Measurements from ENCODE around the gene ATP6AP2. TPM values are rescaled to one million over a fixed set of nuclear protein-coding genes. Genes with fewer than 3 reads are reported as not detected.

The ATP6AP2 gene
- total RNA-seq, 1 experiment from 2014 or later: 67.5 TPM

DNA sequence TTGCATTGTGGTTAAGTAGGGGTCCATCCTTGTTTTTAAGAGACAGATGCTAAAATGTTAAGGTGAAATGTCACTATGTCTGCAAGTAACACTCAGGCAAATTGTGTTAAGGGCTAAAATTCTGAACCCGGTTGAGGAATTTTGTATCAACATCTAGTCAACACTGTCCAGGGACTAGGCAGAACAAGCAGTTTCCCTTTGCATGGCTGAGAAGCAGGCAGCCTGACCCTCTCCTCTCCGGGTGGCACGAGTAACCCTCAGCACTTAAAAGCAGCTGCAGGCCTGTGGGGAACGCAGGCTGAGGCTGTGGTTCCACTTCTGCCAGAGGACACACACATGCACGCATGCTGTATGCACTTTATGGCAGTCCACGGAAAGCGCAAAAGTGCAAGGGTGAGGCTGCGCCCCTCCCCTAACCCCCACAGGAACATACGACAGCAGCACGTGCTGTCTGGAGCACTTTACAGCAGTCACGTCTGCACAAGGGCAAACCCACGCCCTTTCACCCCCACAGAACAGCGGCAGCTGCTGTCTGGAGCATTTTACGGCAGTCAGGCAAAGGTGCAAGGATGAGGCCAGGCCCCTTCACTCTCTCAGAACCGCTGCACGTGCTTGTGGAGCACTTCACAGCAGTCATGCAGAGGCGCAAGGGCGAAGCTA lies 41.8 kb downstream of the ATP6AP2 start:
- Histone ChIP-seq H3K27me3 (ENCODE audit: insufficient read depth, low read length) (no peaks in the 10 kb centered on the region), H2BK12ac (ENCODE audit: insufficient read length, low read depth, low read length) (no peak overlapping the region), H3K9me3 (ENCODE audit: control insufficient read depth, low read depth, low read length) (no peaks in the 10 kb centered on the region), H3K9ac (ENCODE audit: extremely low read depth, insufficient read length, low read length) (no peak overlapping the region), H4K5ac (ENCODE audit: insufficient read length, low read depth, low read length) (no peak overlapping the region), H2AK5ac (ENCODE audit: insufficient read length, low read length) (no peak overlapping the region), H3K4me1 (ENCODE audit: insufficient read depth, low read length) (no peaks in the 10 kb centered on the region), H3K23ac (ENCODE audit: insufficient read length, low read depth, low read length) (no peak overlapping the region), H3K56ac (ENCODE audit: insufficient read length, low read depth, low read length) (no peak overlapping the region), H3T11ph (ENCODE audit: low read length) (no peak overlapping the region), H2BK120ac (ENCODE audit: low read depth, low read length, poor library complexity, severe bottlenecking) (no peak overlapping the region), H3K79me1 (ENCODE audit: insufficient read depth, low read depth, low read length, poor library complexity, severe bottlenecking) (no peaks in the 10 kb centered on the region), H3K23me2 (ENCODE audit: insufficient read length, low read depth, low read length, poor library complexity, severe bottlenecking) (no peaks in the 10 kb centered on the region), H2BK15ac (ENCODE audit: low read depth, low read length) (no peak overlapping the region), H3K27ac (ENCODE audit: insufficient read length, low read depth, low read length) (no peak overlapping the region), H2BK5ac (ENCODE audit: insufficient read length, low read length) (no peak overlapping the region), H3K4me2 (ENCODE audit: insufficient read depth, insufficient read length, low read length) (no peak overlapping the region), H3K18ac (ENCODE audit: insufficient read length, low read depth, low read length) (no peak overlapping the region), H4K8ac (replicated peaks; ENCODE audit: insufficient read length, low read depth, low read length) (no peak overlapping the region), H2AFZ (ENCODE audit: low read length) (no peak overlapping the region), H4K91ac (ENCODE audit: insufficient read length, low read depth, low read length) (no peak overlapping the region), H3K79me2 (ENCODE audit: insufficient read depth, low read length) (no peaks in the 10 kb centered on the region), H4K20me1 (ENCODE audit: control insufficient read depth, insufficient read depth, insufficient read length) (no peaks in the 10 kb centered on the region), H2BK20ac (ENCODE audit: low read depth, low read length, poor library complexity, severe bottlenecking) (no peak overlapping the region), H3K4ac (ENCODE audit: low read depth, low read length) (no peak overlapping the region), H3K14ac (ENCODE audit: insufficient read depth, low read length) (no peak overlapping the region)
- peaks cover 0 to 5% (median 3%) of the 10 kb centered on the region in 3 experiments; a peak in 2 of 7 replicates for H3K36me3 Mint-ChIP-seq (ENCODE audit: insufficient read depth in 1 of 3, low read depth in 3 of 3)
- TF ChIP-seq, protein P1, sequence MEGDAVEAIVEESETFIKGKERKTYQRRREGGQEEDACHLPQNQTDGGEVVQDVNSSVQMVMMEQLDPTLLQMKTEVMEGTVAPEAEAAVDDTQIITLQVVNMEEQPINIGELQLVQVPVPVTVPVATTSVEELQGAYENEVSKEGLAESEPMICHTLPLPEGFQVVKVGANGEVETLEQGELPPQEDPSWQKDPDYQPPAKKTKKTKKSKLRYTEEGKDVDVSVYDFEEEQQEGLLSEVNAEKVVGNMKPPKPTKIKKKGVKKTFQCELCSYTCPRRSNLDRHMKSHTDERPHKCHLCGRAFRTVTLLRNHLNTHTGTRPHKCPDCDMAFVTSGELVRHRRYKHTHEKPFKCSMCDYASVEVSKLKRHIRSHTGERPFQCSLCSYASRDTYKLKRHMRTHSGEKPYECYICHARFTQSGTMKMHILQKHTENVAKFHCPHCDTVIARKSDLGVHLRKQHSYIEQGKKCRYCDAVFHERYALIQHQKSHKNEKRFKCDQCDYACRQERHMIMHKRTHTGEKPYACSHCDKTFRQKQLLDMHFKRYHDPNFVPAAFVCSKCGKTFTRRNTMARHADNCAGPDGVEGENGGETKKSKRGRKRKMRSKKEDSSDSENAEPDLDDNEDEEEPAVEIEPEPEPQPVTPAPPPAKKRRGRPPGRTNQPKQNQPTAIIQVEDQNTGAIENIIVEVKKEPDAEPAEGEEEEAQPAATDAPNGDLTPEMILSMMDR (conservative IDR thresholded peaks at IDR 0.05): no peak
- no peak overlapping the region for H3K4me3 Mint-ChIP-seq
- peaks cover 53 to 57% of the 10 kb centered on the region in 2 experiments for H3K9me3 Mint-ChIP-seq
- no CpG with 5 or more reads among the region's 18 CpGs for WGBS (ENCODE audit: extremely low coverage, insufficient read length, low lambda C conversion rate)
- DNase-seq: peak; percentile 34
- no peaks in the 10 kb centered on the region; the same call in none of the 2 replicates for H3K27me3 Mint-ChIP-seq (ENCODE audit: low read depth)
- H3K27ac Mint-ChIP-seq: no peak overlapping the region
- peaks cover 0 to 8% of the 10 kb centered on the region in 2 experiments; a peak in 1 of 4 replicates for H3K4me1 Mint-ChIP-seq
